ENCODE data around the gene FRG2B.
"Not testable (repeated sequence)": the region's sequence is repeated elsewhere in the genome, so short reads cannot be mapped to it uniquely, and the experiment has no call there.

FRG2B gene

DNA sequence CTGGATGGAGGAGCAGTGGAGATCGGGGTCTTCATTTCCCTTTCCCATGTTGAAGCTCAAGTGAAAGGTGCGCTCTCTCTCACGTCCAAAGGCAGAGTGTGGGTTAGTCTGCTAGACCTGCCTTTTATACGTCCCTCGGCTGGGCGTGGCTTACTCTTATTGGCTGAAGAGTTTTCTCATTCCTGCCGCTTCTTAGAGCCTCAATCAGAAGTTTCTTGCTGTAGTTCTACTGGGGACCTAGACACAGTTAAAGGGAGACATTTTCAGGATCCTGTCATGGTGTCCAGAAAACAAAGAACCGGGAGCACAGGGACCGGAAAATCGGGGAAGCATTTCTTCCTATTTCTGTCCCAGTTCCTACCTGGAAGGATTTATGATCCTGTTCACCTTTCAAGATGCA lies at the start of gene FRG2B:
FRG2B (minus strand) TSS at position 101 of the 400 bp plus-strand sequence; CDS start at position 48, 53 bp downstream.
- not testable (repeated sequence) for H3K4me1 ChIP-seq (ENCODE audit: control insufficient read depth, insufficient read depth, low read length); H3K36me3 ChIP-seq (ENCODE audit: control insufficient read depth, insufficient read depth, low read length); H3K4me3 ChIP-seq (ENCODE audit: low read length); H3K9ac ChIP-seq (ENCODE audit: low read length); H3K27ac ChIP-seq (ENCODE audit: low read depth, low read length); H3K27me3 ChIP-seq (ENCODE audit: control insufficient read depth, insufficient read depth, low read length)

DNA sequence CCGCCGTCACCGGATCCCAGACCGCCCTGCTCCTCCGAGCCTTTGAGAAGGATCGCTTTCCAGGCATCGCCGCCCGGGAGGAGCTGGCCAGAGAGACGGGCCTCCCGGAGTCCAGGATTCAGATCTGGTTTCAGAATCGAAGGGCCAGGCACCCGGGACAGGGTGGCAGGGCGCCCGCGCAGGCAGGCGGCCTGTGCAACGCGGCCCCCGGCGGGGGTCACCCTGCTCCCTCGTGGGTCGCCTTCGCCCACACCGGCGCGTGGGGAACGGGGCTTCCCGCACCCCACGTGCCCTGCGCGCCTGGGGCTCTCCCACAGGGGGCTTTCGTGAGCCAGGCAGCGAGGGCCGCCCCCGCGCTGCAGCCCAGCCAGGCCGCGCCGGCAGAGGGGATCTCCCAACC lies 40.9 kb upstream of the FRG2B start:
- not testable (repeated sequence) for H3K4me3 ChIP-seq (ENCODE audit: low read length); H3K4me1 ChIP-seq (ENCODE audit: control insufficient read depth, insufficient read depth, low read length); H3K27ac ChIP-seq (ENCODE audit: low read depth, low read length); H3K9ac ChIP-seq (ENCODE audit: low read length); H3K36me3 ChIP-seq (ENCODE audit: control insufficient read depth, insufficient read depth, low read length); H3K27me3 ChIP-seq (ENCODE audit: control insufficient read depth, insufficient read depth, low read length)

DNA sequence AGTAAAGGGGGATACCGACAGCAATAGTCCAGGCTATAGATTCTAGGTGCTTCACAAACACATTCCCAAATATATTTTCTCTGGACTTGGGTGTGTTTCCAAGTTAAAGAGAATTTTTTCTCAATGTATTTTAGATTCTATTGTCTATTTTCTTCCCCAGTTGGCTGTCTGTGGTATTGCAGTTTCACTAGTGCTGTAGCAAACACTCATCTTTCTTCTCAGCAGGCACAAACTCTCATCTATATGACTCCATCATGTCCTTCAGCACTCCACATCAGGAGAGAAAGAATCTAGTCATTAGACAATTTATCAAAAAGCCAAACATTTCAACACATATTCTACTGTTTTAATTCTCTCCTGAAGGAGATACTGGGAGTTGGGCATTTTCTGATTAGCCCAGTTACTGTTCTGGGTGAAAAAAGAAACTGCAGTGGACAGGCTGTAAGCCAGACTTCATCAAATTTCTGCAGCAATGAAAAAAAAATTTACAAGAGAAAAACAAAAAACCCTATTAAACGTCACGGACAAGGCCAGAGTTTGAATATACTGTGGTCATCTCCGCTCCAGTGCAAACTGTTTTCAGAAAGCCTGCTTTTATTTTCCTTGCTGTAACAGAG lies 37.1 kb upstream of the FRG2B start:
- not testable (repeated sequence) for H3K36me3 ChIP-seq (ENCODE audit: control insufficient read depth, insufficient read depth, low read length); H3K27ac ChIP-seq (ENCODE audit: low read depth, low read length); H3K9ac ChIP-seq (ENCODE audit: low read length); H3K4me1 ChIP-seq (ENCODE audit: control insufficient read depth, insufficient read depth, low read length); H3K27me3 ChIP-seq (ENCODE audit: control insufficient read depth, insufficient read depth, low read length); H3K4me3 ChIP-seq (ENCODE audit: low read length)

DNA sequence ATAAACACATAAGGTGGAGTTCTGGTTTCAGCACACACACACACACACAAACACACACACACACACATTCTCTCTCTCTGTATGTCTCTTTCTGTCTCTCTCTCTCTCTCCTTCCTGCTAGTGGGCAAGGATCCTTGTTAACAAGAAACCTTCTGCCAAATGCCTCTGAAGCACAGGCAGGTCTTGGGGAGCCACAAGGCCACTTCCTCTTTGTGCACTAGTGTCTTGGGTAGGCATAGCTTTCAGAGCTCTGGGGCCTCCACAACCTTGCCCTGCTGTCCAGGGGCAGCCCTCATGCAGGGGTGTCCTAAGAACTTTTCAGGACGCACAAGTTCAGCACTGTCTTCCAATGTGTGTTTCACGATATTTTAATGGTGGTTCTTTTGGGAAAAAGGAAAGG lies 34.5 kb upstream of the FRG2B start:
- not testable (repeated sequence) for H3K4me1 ChIP-seq (ENCODE audit: control insufficient read depth, insufficient read depth, low read length); H3K36me3 ChIP-seq (ENCODE audit: control insufficient read depth, insufficient read depth, low read length); H3K9ac ChIP-seq (ENCODE audit: low read length); H3K27ac ChIP-seq (ENCODE audit: low read depth, low read length); H3K4me3 ChIP-seq (ENCODE audit: low read length); H3K27me3 ChIP-seq (ENCODE audit: control insufficient read depth, insufficient read depth, low read length)

DNA sequence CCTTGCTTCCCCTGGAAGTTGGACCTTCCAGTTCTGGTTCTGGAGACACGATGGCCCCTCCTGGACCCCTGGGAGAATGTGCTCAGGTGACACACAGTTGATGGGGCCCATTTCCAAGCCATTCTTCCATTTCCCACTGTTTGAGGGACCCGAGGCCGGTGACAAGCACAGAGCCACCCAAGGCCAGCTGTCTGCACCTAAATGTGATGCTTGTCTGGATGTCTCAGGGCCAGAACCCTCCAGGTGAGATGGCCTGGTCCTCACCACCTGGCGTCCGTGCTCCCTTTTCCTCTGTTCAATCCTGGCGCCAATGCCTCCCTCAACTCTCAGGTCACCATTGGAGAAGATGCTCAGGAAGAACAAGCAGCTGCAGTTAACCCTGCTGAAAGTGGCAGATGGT lies 33.9 kb upstream of the FRG2B start:
- H3K9ac ChIP-seq (ENCODE audit: low read length); H3K36me3 ChIP-seq (ENCODE audit: control insufficient read depth, insufficient read depth, low read length); H3K4me1 ChIP-seq (ENCODE audit: control insufficient read depth, insufficient read depth, low read length); H3K4me3 ChIP-seq (ENCODE audit: low read length); H3K27me3 ChIP-seq (ENCODE audit: control insufficient read depth, insufficient read depth, low read length); H3K27ac ChIP-seq (ENCODE audit: low read depth, low read length): not testable (repeated sequence)

DNA sequence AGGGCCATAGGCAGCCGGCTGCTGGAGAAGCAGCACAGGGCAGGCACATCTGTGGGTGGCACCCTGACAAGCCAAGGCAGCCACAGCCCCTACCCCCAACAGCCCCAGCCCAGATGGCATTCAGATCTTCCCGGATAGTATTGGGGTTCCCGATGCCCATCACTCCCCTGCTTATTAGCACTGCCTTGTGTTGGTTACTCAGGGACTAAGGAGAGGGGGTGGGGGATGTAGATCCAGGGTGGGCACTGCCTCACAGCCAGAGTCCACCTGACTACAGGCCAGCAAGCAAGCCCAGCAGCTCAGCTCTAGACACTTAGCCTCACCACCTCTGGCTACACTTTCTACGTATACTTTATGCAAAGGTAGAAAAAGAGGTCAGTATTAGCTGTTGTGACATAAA lies 30.7 kb upstream of the FRG2B start:
- H3K9ac ChIP-seq (ENCODE audit: low read length); H3K27ac ChIP-seq (ENCODE audit: low read depth, low read length); H3K27me3 ChIP-seq (ENCODE audit: control insufficient read depth, insufficient read depth, low read length); H3K36me3 ChIP-seq (ENCODE audit: control insufficient read depth, insufficient read depth, low read length); H3K4me1 ChIP-seq (ENCODE audit: control insufficient read depth, insufficient read depth, low read length); H3K4me3 ChIP-seq (ENCODE audit: low read length): not testable (repeated sequence)

DNA sequence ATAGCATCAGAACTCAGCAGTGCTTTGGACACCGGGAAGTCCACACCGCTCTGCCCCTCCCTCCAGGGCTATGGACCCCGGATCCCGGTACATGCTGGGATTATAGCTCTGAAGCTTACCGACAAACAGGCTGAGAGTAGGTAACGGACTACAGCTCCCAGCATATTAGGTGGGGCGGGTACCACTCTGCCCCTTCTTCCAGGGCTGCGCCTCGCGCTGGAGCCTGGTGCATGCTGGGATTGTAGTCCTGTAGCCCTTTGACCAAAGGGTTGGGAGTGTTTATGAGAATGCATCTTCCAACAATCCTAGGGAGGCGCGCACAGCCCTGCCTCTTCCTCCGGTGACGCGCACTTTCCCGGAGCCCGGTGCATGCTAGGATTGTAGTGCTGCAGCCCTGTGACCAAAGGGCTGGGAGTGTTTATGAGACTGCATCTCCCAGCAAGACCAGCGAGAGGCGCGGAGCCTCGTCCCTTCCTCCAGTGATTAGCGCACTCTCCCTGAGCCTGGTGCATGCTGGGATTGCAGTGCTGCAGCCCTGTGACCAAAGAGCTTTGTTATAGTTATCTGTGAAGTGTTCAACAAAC lies 22.4 kb upstream of the FRG2B start:
- H3K4me1 ChIP-seq (ENCODE audit: control insufficient read depth, insufficient read depth, low read length); H3K27ac ChIP-seq (ENCODE audit: low read depth, low read length); H3K27me3 ChIP-seq (ENCODE audit: control insufficient read depth, insufficient read depth, low read length); H3K4me3 ChIP-seq (ENCODE audit: low read length); H3K36me3 ChIP-seq (ENCODE audit: control insufficient read depth, insufficient read depth, low read length); H3K9ac ChIP-seq (ENCODE audit: low read length): not testable (repeated sequence)

DNA sequence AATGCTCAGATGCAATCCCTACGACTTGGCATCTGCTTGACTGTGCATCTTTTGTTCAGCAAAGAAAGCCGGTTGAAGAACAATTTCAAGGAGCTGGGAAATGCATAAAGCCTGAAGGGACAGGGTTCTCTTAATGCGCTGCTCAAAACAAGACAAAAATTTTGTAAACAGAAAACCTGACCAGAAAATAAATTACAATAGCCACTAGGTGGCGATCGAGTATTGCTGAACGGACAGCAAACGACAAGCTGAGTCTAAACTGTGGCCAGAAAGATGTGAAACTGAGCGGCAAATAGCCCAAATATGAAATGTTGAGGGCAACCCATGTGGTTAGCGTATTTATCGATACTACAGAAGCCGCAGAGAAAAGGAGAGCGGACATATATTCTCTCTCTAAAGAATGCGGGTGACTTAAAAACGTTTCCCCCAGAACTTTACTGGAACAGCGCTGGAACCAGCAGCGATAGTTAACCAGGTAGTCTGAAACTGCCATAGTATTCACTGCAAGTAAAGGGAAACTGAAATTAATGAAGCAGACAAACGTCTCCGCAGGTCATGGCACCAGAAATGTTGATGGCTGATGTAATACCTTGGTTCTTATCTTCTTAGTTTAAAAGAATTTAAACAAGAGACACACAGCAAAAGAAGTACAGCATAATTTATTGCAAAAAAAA lies 20.6 kb upstream of the FRG2B start:
- not testable (repeated sequence) for H3K4me1 ChIP-seq (ENCODE audit: control insufficient read depth, insufficient read depth, low read length); H3K36me3 ChIP-seq (ENCODE audit: control insufficient read depth, insufficient read depth, low read length); H3K4me3 ChIP-seq (ENCODE audit: low read length); H3K9ac ChIP-seq (ENCODE audit: low read length); H3K27ac ChIP-seq (ENCODE audit: low read depth, low read length); H3K27me3 ChIP-seq (ENCODE audit: control insufficient read depth, insufficient read depth, low read length)

DNA sequence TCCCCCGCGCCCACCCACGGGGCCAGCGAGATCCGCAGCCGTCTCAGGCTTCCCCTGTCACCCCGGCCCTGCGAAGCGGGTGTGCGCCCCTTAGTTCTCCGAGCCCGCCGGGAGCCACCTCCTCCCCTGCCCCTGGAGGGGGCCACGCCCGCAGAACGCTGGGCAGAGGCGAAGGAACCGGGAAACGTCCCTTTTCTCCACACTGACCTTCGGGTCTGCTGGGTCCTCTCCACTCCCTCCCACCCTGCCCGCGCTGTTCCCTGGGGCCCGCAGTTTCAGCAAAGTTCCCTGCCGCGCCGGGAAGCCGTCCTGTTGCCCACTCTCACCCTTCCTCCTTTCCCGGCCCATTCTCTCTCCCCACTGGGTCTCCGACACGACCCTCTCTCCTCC lies 11.2 kb upstream of the FRG2B start:
- H3K36me3 ChIP-seq (ENCODE audit: control insufficient read depth, insufficient read depth, low read length); H3K27me3 ChIP-seq (ENCODE audit: control insufficient read depth, insufficient read depth, low read length); H3K27ac ChIP-seq (ENCODE audit: low read depth, low read length); H3K4me3 ChIP-seq (ENCODE audit: low read length); H3K9ac ChIP-seq (ENCODE audit: low read length); H3K4me1 ChIP-seq (ENCODE audit: control insufficient read depth, insufficient read depth, low read length): not testable (repeated sequence)

DNA sequence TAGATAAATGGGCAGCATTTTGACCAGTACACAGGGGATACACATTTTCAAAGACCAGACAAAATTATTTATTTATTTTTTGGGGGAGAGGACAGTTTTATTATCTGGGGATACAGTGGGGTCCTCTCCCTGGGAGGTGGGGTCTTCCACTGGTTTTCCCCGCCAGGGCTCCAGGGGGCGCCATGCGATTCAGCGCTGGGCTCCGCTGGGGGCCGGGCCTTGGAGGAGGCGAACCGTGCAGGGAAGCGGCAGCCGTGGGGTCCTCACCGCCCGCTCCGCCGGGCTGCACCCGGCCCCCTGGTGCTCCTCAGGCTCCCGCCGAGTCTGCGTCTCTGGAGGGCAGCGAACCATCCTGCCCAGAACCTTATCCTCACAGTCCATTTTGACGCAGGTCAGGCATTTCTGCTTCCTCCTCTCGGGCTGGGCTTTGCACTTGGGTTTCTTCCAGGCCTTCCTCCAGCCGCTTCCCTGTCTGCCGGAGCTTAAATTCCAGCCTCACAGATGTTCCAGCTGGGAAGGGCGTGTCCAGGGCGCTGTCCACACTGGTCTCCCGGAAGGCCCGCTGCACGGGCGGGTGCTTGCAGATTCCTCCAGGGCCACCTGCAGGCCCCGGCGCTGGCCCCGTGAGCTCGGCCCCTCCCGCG lies 10.7 kb upstream of the FRG2B start:
- not testable (repeated sequence) for H3K4me3 ChIP-seq (ENCODE audit: low read length); H3K27ac ChIP-seq (ENCODE audit: low read depth, low read length); H3K4me1 ChIP-seq (ENCODE audit: control insufficient read depth, insufficient read depth, low read length); H3K36me3 ChIP-seq (ENCODE audit: control insufficient read depth, insufficient read depth, low read length); H3K27me3 ChIP-seq (ENCODE audit: control insufficient read depth, insufficient read depth, low read length); H3K9ac ChIP-seq (ENCODE audit: low read length)

DNA sequence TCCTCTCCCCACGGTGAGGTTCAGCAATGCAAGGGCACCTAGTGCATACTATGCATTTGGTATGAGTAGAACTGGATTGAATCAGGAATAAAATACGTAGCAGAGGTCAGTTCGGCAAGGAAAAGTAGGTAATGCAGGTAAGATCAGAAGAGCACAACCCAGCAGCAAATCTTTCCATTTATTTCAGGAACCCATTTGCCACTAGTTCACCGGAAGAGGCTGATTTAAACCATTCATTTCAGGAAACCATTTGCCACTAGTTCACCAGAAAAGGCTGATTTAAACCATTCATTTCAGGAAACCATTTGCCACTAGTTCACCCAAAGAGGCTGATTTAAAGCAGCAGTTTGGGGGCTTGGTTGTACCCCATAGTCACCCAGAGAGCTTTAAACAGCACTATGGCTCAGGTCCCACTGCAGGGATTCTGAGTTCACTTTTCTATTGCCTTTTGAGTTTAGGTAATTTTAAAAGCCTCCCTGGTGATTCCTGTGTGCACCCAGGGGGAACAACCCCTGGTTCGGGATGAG lies 4.2 kb upstream of the FRG2B start:
- H3K4me1 ChIP-seq (ENCODE audit: control insufficient read depth, insufficient read depth, low read length); H3K27ac ChIP-seq (ENCODE audit: low read depth, low read length); H3K4me3 ChIP-seq (ENCODE audit: low read length); H3K27me3 ChIP-seq (ENCODE audit: control insufficient read depth, insufficient read depth, low read length); H3K9ac ChIP-seq (ENCODE audit: low read length); H3K36me3 ChIP-seq (ENCODE audit: control insufficient read depth, insufficient read depth, low read length): not testable (repeated sequence)

DNA sequence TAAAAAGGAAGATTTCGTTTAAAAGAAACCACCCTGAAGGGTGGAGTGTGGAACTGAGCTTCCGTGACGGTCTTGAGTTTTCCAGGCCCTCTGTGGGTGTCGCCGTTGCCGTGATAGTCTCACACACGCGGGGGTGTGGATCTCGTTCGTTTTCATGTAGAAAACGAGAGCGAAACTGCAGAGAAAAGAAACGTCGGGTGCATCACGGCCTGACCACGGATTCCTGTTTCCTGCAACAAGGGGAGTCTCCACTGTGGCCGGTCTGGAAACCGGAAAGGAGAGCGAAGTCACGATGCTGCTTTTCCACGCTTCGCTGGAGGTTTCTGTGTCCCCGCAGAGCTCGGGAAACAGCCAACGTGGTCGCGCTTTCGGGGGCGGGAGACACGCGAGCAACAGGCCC lies 4.1 kb downstream of the FRG2B start:
- not testable (repeated sequence) for H3K4me1 ChIP-seq (ENCODE audit: control insufficient read depth, insufficient read depth, low read length); H3K27ac ChIP-seq (ENCODE audit: low read depth, low read length); H3K9ac ChIP-seq (ENCODE audit: low read length); H3K27me3 ChIP-seq (ENCODE audit: control insufficient read depth, insufficient read depth, low read length); H3K4me3 ChIP-seq (ENCODE audit: low read length); H3K36me3 ChIP-seq (ENCODE audit: control insufficient read depth, insufficient read depth, low read length)

DNA sequence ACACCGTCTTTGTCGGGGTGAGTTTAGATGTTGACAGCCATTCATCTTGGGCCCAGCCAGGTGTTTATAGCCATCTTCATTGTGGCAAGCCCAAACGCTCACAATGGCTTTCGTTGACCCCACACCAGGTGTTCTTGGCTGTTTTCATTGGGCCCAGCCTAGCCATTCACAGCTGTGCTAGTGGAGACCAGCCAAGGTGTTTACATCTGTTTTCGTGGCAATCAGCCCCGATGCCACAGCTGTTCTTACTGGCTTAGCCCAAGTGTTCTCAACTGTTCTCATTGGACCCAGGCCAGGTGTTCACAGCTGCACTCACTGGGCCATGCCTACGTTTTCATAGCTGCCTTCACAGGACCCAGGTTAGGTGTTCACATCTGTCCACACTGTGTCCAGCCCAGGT lies 7.7 kb downstream of the FRG2B start:
- Histone ChIP-seq H3K4me1 (ENCODE audit: control insufficient read depth, insufficient read depth, low read length) (no peaks in the 10 kb centered on the region), H3K9ac (ENCODE audit: low read length) (no peak overlapping the region), H3K27me3 (ENCODE audit: control insufficient read depth, insufficient read depth, low read length) (no peaks in the 10 kb centered on the region), H3K27ac (ENCODE audit: low read depth, low read length) (no peak overlapping the region), H3K36me3 (ENCODE audit: control insufficient read depth, insufficient read depth, low read length) (no peaks in the 10 kb centered on the region), H3K4me3 (ENCODE audit: low read length) (no peak overlapping the region)
